HG03280 (cell line): ENCODE measurements around the gene HIVEP2.

ENCODE experiments used
- ATAC-seq: cut with Tn5 transposase; IDR thresholded peaks from one replicate; pipeline ENCODE4 v1.9.1; 2021; ENCODE audit warnings: mild to moderate bottlenecking, moderate library complexity; ENCODE audit not compliant: unreplicated experiment

Gene HIVEP2

GRCh38 chr6:142746524-142746923 lies 198.5 kb downstream of the HIVEP2 start:
- ATAC-seq, result no peak

GRCh38 chr6:142744836-142745235 lies 200.1 kb downstream of the HIVEP2 start:
- no peak for ATAC-seq

GRCh38 chr6:142740449-142740848 lies 204.5 kb downstream of the HIVEP2 start:
- no peak for ATAC-seq

GRCh38 chr6:142738731-142739130 lies 206.2 kb downstream of the HIVEP2 start:
- no peak for ATAC-seq

- no peak for ATAC-seq
Measured at GRCh38 chr6:142738035-142738396, 207.0 kb downstream of the HIVEP2 start.

GRCh38 chr6:142737368-142738034 lies 207.5 kb downstream of the HIVEP2 start:
- no peak for ATAC-seq

GRCh38 chr6:142735204-142735603 lies 209.8 kb downstream of the HIVEP2 start:
- ATAC-seq, result no peak

- ATAC-seq, result no peak
Measured at GRCh38 chr6:142732790-142733189, 212.2 kb downstream of the HIVEP2 start.

- ATAC-seq, result no peak
Measured at GRCh38 chr6:142731611-142732010, 213.4 kb downstream of the HIVEP2 start.

- ATAC-seq, result no peak
Measured at GRCh38 chr6:142729618-142730017, 215.4 kb downstream of the HIVEP2 start.

GRCh38 chr6:142728910-142729481 lies 216.0 kb downstream of the HIVEP2 start:
- no peak for ATAC-seq

- ATAC-seq, result no peak
Measured at GRCh38 chr6:142728364-142728763, 216.6 kb downstream of the HIVEP2 start.

- no peak for ATAC-seq
Measured at GRCh38 chr6:142726616-142727015, 218.4 kb downstream of the HIVEP2 start.

GRCh38 chr6:142725024-142725770 lies 219.8 kb downstream of the HIVEP2 start:
- no peak for ATAC-seq

GRCh38 chr6:142722841-142723240 lies 222.1 kb downstream of the HIVEP2 start:
- no peak for ATAC-seq

GRCh38 chr6:142722012-142722411 lies 223.0 kb downstream of the HIVEP2 start:
- no peak for ATAC-seq

- ATAC-seq, result no peak
Measured at GRCh38 chr6:142721215-142721920, 223.6 kb downstream of the HIVEP2 start.

- no peak for ATAC-seq
Measured at GRCh38 chr6:142718667-142719191, 226.2 kb downstream of the HIVEP2 start.

- no peak for ATAC-seq
Measured at GRCh38 chr6:142716097-142716496, 228.9 kb downstream of the HIVEP2 start.

- ATAC-seq, result no peak
Measured at GRCh38 chr6:142714951-142715785, 229.8 kb downstream of the HIVEP2 start.
